Measurements from ENCODE around the gene TCF4. TPM values are rescaled to one million over a fixed set of nuclear protein-coding genes. Genes with fewer than 3 reads are reported as not detected.

The TCF4 gene
- total RNA-seq, 4 donors from 2014 or later = 30.3 to 51.1 (median 40.1) TPM

DNA sequence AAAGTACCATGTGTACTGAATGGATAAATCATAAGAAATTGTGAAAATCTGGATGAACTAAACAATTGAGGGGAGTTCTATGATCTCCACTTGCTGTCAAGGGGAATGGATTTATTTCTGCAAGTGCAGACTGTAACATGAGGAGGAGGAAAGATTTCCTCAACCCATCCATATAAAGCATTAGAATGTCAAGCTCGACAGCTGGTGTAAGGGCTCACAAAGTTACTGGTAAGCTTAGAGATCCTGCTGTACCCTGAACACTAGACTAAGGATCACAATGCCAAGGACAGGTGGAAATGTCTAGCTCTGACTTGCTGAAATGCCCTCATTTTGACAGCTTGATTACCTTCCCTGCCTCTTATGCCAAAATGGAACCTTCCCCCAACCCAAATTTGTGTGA, 125.3 kb downstream of the TCF4 start:
- Histone ChIP-seq H3K4me1 (no peaks in the 10 kb centered on the region), H3K27ac (no peak overlapping the region), H3K27me3 (no peaks in the 10 kb centered on the region), H3K36me3 (no peaks in the 10 kb centered on the region), H3K9me3 (no peaks in the 10 kb centered on the region), H3K4me3 (no peak overlapping the region)
- intact Hi-C loops (cut with DNase I; ENCODE audit: low total_unique reads) (no loop called here), in situ Hi-C loops (cut with MboI; ENCODE audit: low pct_ligation_motif_present in 1 of 4, low pct_unique_long_range_greater_than_20kb in 1 of 4, low sequenced_read_pairs in 3 of 4) (no loop called here)
- 71% methylated on average over 1 of the region's 1 CpG; no CpG with 5 or more reads in 1 of the 2 donors for WGBS, 2 donors (ENCODE audit: low coverage in 1 of 2)
- DNase-seq = no peak
- TF ChIP-seq POLR2AphosphoS5 (IDR thresholded peaks at IDR 0.05) = no peak
- no peak for TF ChIP-seq POLR2A (IDR thresholded peaks at IDR 0.05)
- TF ChIP-seq EP300 (IDR thresholded peaks at IDR 0.05; ENCODE audit: low read depth) = no peak
- TF ChIP-seq, protein P1, sequence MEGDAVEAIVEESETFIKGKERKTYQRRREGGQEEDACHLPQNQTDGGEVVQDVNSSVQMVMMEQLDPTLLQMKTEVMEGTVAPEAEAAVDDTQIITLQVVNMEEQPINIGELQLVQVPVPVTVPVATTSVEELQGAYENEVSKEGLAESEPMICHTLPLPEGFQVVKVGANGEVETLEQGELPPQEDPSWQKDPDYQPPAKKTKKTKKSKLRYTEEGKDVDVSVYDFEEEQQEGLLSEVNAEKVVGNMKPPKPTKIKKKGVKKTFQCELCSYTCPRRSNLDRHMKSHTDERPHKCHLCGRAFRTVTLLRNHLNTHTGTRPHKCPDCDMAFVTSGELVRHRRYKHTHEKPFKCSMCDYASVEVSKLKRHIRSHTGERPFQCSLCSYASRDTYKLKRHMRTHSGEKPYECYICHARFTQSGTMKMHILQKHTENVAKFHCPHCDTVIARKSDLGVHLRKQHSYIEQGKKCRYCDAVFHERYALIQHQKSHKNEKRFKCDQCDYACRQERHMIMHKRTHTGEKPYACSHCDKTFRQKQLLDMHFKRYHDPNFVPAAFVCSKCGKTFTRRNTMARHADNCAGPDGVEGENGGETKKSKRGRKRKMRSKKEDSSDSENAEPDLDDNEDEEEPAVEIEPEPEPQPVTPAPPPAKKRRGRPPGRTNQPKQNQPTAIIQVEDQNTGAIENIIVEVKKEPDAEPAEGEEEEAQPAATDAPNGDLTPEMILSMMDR (IDR thresholded peaks at IDR 0.05) = no peak

DNA sequence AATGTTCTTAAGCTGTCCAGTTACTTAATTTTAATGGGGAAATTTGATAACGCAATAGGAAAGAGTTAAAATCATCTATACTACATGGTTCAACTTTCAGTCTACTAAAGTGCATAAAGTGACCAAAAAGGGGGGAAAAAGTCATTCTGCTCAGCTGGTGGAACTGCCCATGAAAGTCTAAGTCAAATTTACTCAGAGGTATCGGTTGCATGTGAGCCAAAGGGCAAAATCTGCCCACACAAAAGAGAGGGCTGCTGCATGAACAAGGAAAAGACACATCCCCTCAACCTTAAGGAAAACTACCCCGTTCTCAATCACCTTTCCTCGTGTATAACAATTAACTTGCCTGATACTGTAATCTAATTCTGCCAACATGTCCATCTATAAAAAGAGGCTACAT, 126.1 kb downstream of the TCF4 start:
- in situ Hi-C loops (cut with MboI; ENCODE audit: low pct_ligation_motif_present in 1 of 4, low pct_unique_long_range_greater_than_20kb in 1 of 4, low sequenced_read_pairs in 3 of 4) (no loop called here), intact Hi-C loops (cut with DNase I; ENCODE audit: low total_unique reads) (no loop called here)
- Histone ChIP-seq H3K4me1 (no peaks in the 10 kb centered on the region), H3K27ac (no peak overlapping the region), H3K9me3 (no peaks in the 10 kb centered on the region), H3K27me3 (no peaks in the 10 kb centered on the region), H3K36me3 (no peaks in the 10 kb centered on the region), H3K4me3 (no peak overlapping the region)
- DNase-seq = no peak
- WGBS, 2 donors (ENCODE audit: low coverage in 1 of 2) = 70 to 75% methylated on average over 4 of the region's 4 CpGs
- TF ChIP-seq EP300 (IDR thresholded peaks at IDR 0.05; ENCODE audit: low read depth) = no peak
- TF ChIP-seq, protein P1 (IDR thresholded peaks at IDR 0.05) = no peak
- no peak for TF ChIP-seq POLR2A (IDR thresholded peaks at IDR 0.05)
- TF ChIP-seq POLR2AphosphoS5 (IDR thresholded peaks at IDR 0.05) = no peak

DNA sequence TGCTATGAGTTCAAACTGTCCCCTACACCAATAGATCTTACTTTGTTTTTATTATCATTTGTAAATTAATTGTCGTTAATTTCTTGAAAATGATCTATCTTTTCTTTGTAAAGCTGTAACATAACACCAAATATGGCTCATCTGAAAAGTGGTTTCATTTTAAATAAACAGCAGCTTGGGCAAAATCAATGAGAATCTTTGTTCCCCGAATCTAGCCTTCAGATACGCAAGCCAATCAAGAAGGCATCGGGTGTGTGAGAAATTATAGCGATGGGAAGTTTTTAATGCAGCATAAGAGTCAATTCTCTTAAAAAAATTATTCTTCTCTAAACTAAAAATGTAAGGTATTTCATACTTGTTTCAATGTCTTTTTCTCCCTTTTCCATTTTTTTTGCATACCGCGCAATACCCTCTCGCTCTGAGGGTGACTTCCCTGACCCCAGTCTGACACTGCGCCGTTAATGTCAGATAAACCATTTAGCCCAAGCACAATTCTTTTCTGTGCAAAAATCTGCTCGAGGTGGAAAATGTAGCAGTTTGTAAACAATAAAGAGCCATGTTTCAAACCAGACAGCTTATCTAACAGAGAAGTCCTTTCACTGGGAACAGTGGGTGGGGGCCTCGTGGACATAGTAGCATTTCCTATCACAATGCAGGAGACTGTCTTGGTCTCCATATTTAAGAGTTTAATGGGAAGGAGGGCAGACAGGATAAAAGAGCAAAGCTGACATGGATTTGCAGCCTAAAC, 129.4 kb downstream of the TCF4 start:
- no peak overlapping the region for H3K27ac ChIP-seq
- H3K9me3 ChIP-seq = no peaks in the 10 kb centered on the region
- H3K4me1 ChIP-seq = no peaks in the 10 kb centered on the region
- no peak for DNase-seq
- no peaks in the 10 kb centered on the region for H3K27me3 ChIP-seq
- H3K4me3 ChIP-seq = no peak overlapping the region
- 76 to 82% methylated on average over 12 of the region's 12 CpGs for WGBS, 2 donors (ENCODE audit: low coverage in 1 of 2)
- no peaks in the 10 kb centered on the region for H3K36me3 ChIP-seq
- in situ Hi-C loops (cut with MboI; ENCODE audit: low pct_ligation_motif_present in 1 of 4, low pct_unique_long_range_greater_than_20kb in 1 of 4, low sequenced_read_pairs in 3 of 4) (no loop called here), intact Hi-C loops (cut with DNase I; ENCODE audit: low total_unique reads) (no loop called here)
- TF ChIP-seq POLR2A (IDR thresholded peaks at IDR 0.05) (no peak), EP300 (IDR thresholded peaks at IDR 0.05; ENCODE audit: low read depth) (no peak), POLR2AphosphoS5 (IDR thresholded peaks at IDR 0.05) (no peak)
- TF ChIP-seq, protein P1 (IDR thresholded peaks at IDR 0.05) = no peak

DNA sequence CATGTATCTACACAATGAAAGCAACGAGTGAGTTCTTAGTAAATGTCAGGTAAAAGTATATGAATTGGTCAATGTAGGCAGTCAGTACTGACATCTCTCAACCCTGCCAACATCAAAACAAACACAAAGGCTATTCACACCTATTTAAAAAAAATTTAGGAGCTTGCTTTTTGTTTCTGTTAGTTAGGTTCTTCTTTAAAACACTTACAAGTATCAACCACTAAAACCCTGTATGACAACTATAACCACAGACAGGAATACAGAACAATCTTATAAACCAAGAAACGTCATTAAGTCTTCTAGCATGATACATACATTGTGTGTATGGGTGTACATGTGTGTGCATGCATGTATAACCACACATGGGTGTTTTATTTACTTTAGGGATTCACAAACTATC, 131.0 kb downstream of the TCF4 start:
- no peaks in the 10 kb centered on the region for H3K27me3 ChIP-seq
- whole genome bisulfite sequencing, 2 donors (ENCODE audit: low coverage in 1 of 2) = 40 to 60% methylated on average over 2 of the region's 2 CpGs
- intact Hi-C loops (cut with DNase I; ENCODE audit: low total_unique reads) (no loop called here), in situ Hi-C loops (cut with MboI; ENCODE audit: low pct_ligation_motif_present in 1 of 4, low pct_unique_long_range_greater_than_20kb in 1 of 4, low sequenced_read_pairs in 3 of 4) (no loop called here)
- TF ChIP-seq POLR2A (IDR thresholded peaks at IDR 0.05) (no peak), EP300 (IDR thresholded peaks at IDR 0.05; ENCODE audit: low read depth) (no peak), POLR2AphosphoS5 (IDR thresholded peaks at IDR 0.05) (no peak)
- TF ChIP-seq, protein P1 (IDR thresholded peaks at IDR 0.05) = no peak
- no peak for DNase-seq
- peaks cover 0 to 6% (median 2%) of the 10 kb centered on the region in 4 donors for H3K4me1 ChIP-seq
- H3K36me3 ChIP-seq = no peaks in the 10 kb centered on the region
- no peak overlapping the region for H3K27ac ChIP-seq
- H3K4me3 ChIP-seq = no peak overlapping the region
- no peaks in the 10 kb centered on the region for H3K9me3 ChIP-seq
